MCF 10A (cell line): ENCODE measurements around the gene PDCD2L. TPM values are rescaled to one million over a fixed set of nuclear protein-coding genes. Genes with fewer than 3 reads are reported as not detected.
A peak's percentile ranks its signal among the peaks of the same experiment; 100 is the strongest.

ENCODE experiments used
- BruUV-seq: library from RNA; stranded (reverse); fragments of 400-500 nt; replicated peaks from 2 replicates; lab custom pipeline; 2021; lab: Mats Ljungman, UMichigan
- CTCF ChIA-PET: fragments of 300-600 bp; sonication (Branson Sonifier 250); formaldehyde crosslinking; extraction: SDS; loops from one replicate; lab custom pipeline; 2021; ENCODE audit warnings: antibody characterized with exemption, inconsistent platforms; lab: Yijun Ruan, JAX
- POLR2A ChIA-PET: fragments of 300-600, 350-650 bp; sonication (Branson Sonifier 250); formaldehyde crosslinking; extraction: SDS; loops from one replicate; lab custom pipeline; 2020; ENCODE audit warnings: antibody characterized with exemption, inconsistent platforms; lab: Yijun Ruan, JAX
- DNase-seq: peaks from one replicate; pipeline ENCODE4 v3.0.0-alpha.2; 2018; ENCODE audit not compliant: unreplicated experiment
- H3K27ac Mint-ChIP-seq: one replicate; pipeline ENCODE4 v1.8.0; 2022; ENCODE audit warnings: mild to moderate bottlenecking, low read depth, mixed read lengths; ENCODE audit not compliant: unreplicated experiment
- H3K27me3 Mint-ChIP-seq: one replicate; pipeline ENCODE4 v1.8.0; 2022; ENCODE audit warnings: mixed read lengths; ENCODE audit not compliant: insufficient read depth, unreplicated experiment
- H3K36me3 Mint-ChIP-seq: one replicate; pipeline ENCODE4 v1.8.0; 2022; ENCODE audit warnings: mild to moderate bottlenecking, moderate library complexity, mixed read lengths; ENCODE audit not compliant: insufficient read depth, unreplicated experiment
- H3K4me1 Mint-ChIP-seq: one replicate; pipeline ENCODE4 v1.8.0; 2022; ENCODE audit warnings: mixed read lengths; ENCODE audit not compliant: insufficient read depth, unreplicated experiment
- H3K4me3 Mint-ChIP-seq: one replicate; pipeline ENCODE4 v1.8.0; 2022; ENCODE audit warnings: mild to moderate bottlenecking, moderate library complexity, mixed read lengths; ENCODE audit not compliant: unreplicated experiment
- H3K9me3 Mint-ChIP-seq: one replicate; pipeline ENCODE4 v1.8.0; 2022; ENCODE audit warnings: mixed read lengths; ENCODE audit not compliant: unreplicated experiment
- CTCF ChIP-seq: fragments of 200-600 bp; IDR thresholded peaks from one replicate; pipeline ENCODE4 v1.8.0; 2022; ENCODE audit warnings: antibody characterized with exemption, mild to moderate bottlenecking; ENCODE audit not compliant: unreplicated experiment
- intact Hi-C: fragments of 100-400 bp; cut with micrococcal nuclease; formaldehyde crosslinking; loops from 2 replicates; pipeline ENCODE4 v1.14.1; 2022
- total RNA-seq: library from RNA; stranded (reverse); gene quantifications from 2 replicates; pipeline ENCODE4 v1.2.3, GENCODE V29; 2022

The PDCD2L gene
- total RNA-seq, 1 experiment from 2014 or later: 24.4 TPM

- Mint-ChIP-seq H3K4me1 (peaks cover 8% of the 10 kb centered on the region), H3K27ac (peak overlapping the region; percentile 51), H3K9me3 (no peaks in the 10 kb centered on the region), H3K36me3 (peaks cover 64% of the 10 kb centered on the region), H3K27me3 (no peaks in the 10 kb centered on the region), H3K4me3 (no peak overlapping the region)
- DNase-seq: no peak
- POLR2A ChIA-PET: interaction anchor here (0.6 to 1.3 kb wide), 3 partner anchors 17 to 45 kb away, joined by 3 to 4 read pairs (median 3); no protein-coding TSS in a partner anchor
- no TSS peak for BruUV-seq
- no peak for TF ChIP-seq CTCF
- CTCF ChIA-PET: interaction anchor here (0.5 to 1.5 kb wide), 8 partner anchors 10 to 1751 kb away, joined by 3 to 9 read pairs (median 3); partner anchors contain the start of gene UBA2
- intact Hi-C loops: no loop called here
Observed at GRCh38 chr19:34471906-34472700, 67.9 kb downstream of the PDCD2L start.

GRCh38 chr19:34474233-34474989, 70.2 kb downstream of the PDCD2L start:
- Mint-ChIP-seq H3K4me3 (no peak overlapping the region), H3K27ac (peak overlapping the region; percentile 46), H3K4me1 (peaks cover 8% of the 10 kb centered on the region), H3K9me3 (no peaks in the 10 kb centered on the region), H3K27me3 (no peaks in the 10 kb centered on the region), H3K36me3 (peaks cover 41% of the 10 kb centered on the region)
- intact Hi-C loops: no loop called here
- CTCF ChIA-PET: interaction anchor here (0.6 kb wide), 2 partner anchors 238 to 1587 kb away, joined by 3 to 5 read pairs; no protein-coding TSS in a partner anchor
- POLR2A ChIA-PET: interaction anchor here (0.8 to 2.3 kb wide), 2 partner anchors 46 to 85 kb away, joined by 4 to 8 read pairs; partner anchors contain the start of gene UBA2
- DNase-seq: peak; percentile 47
- no peak for TF ChIP-seq CTCF
- TSS peak; percentile 1 for BruUV-seq

GRCh38 chr19:34475026-34475974, 71.1 kb downstream of the PDCD2L start:
- Mint-ChIP-seq H3K4me3 (no peak overlapping the region), H3K9me3 (no peaks in the 10 kb centered on the region), H3K36me3 (peaks cover 32% of the 10 kb centered on the region), H3K27me3 (no peaks in the 10 kb centered on the region), H3K27ac (peak overlapping the region; percentile 46), H3K4me1 (peaks cover 8% of the 10 kb centered on the region)
- intact Hi-C loops: no loop called here
- BruUV-seq: no TSS peak
- TF ChIP-seq CTCF: no peak
- ChIA-PET POLR2A (interaction anchor here (0.8 to 2.3 kb wide), 4 partner anchors 21 to 301 kb away, joined by 4 to 8 read pairs (median 4); partner anchors contain the start of gene UBA2), CTCF (interaction anchor here (0.6 kb wide), 2 partner anchors 80 to 237 kb away, joined by 3 to 5 read pairs; no protein-coding TSS in a partner anchor)
- peak; percentile 88 for DNase-seq

Other genes with a start within 250 kb of the PDCD2L start
- gene LSM14A, start 231.9 kb upstream of the PDCD2L start, total RNA-seq: 93.7 and 100 TPM in 2 replicates
- 12.8 and 19.1 TPM in 2 replicates for gene GARRE1, start 149.8 kb upstream of the PDCD2L start, total RNA-seq
- gene GPI, start 39.2 kb upstream of the PDCD2L start, total RNA-seq: 139 and 201 TPM in 2 replicates
- gene UBA2, start 24.0 kb downstream of the PDCD2L start, total RNA-seq: 118 and 126 TPM in 2 replicates
- gene WTIP, start 77.4 kb downstream of the PDCD2L start, total RNA-seq: 15.9 and 22.6 TPM in 2 replicates